ENCODE measurements around the gene PGM2L1.

GRCh38 chr11:74412321-74412720, 14.1 kb upstream of the PGM2L1 start:
- TF ChIP-seq CTCF (IDR thresholded peaks at IDR 0.05) (no peak), POLR2A (IDR thresholded peaks at IDR 0.05) (no peak)

Measured in ovary (tissue), 3 donors.